Panc1 (cell line): Measurements from ENCODE around the gene TMPRSS6.

Experiments used
- POLR2AphosphoS5 ChIP-seq: IDR thresholded peaks from 2 replicates; pipeline ENCODE4 v1.6.1; 2012; ENCODE audit warnings: mild to moderate bottlenecking, low read depth, low read length, moderate library complexity
- SIN3A ChIP-seq: IDR thresholded peaks from 2 replicates; pipeline ENCODE4 v1.6.1; 2012; ENCODE audit warnings: low read depth, mild to moderate bottlenecking, low read length, moderate library complexity, borderline replicate concordance; ENCODE audit not compliant: insufficient read depth
- TCF7L2 ChIP-seq: IDR thresholded peaks from 2 replicates; pipeline ENCODE4 v1.6.1; 2011; ENCODE audit warnings: mild to moderate bottlenecking, low read depth, low read length, inconsistent platforms
- TF ChIP-seq, protein P1 (sequence below): fragments of 450-650 bp; IDR thresholded peaks from 2 replicates; pipeline ENCODE4 v1.5.1; 2017; ENCODE audit warnings: mild to moderate bottlenecking
- TF ChIP-seq, protein P2 (sequence below), 2 experiments: IDR thresholded peaks; 2 replicates each; pipeline ENCODE4 v1.6.1; 2011 to 2012; ENCODE audit warnings: low read depth in 2 of 2, control low read depth in 1 of 2, low read length in 1 of 2, mild to moderate bottlenecking in 1 of 2, moderate library complexity in 1 of 2; ENCODE audit not compliant: insufficient read depth in 1 of 2

GRCh38 chr22:37033605-37034430, 75.7 kb downstream of the TMPRSS6 start:
- TF ChIP-seq SIN3A (no peak), POLR2AphosphoS5 (no peak), TCF7L2 (no peak)
- TF ChIP-seq, protein P1, sequence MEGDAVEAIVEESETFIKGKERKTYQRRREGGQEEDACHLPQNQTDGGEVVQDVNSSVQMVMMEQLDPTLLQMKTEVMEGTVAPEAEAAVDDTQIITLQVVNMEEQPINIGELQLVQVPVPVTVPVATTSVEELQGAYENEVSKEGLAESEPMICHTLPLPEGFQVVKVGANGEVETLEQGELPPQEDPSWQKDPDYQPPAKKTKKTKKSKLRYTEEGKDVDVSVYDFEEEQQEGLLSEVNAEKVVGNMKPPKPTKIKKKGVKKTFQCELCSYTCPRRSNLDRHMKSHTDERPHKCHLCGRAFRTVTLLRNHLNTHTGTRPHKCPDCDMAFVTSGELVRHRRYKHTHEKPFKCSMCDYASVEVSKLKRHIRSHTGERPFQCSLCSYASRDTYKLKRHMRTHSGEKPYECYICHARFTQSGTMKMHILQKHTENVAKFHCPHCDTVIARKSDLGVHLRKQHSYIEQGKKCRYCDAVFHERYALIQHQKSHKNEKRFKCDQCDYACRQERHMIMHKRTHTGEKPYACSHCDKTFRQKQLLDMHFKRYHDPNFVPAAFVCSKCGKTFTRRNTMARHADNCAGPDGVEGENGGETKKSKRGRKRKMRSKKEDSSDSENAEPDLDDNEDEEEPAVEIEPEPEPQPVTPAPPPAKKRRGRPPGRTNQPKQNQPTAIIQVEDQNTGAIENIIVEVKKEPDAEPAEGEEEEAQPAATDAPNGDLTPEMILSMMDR, result no peak
- TF ChIP-seq, protein P2, sequence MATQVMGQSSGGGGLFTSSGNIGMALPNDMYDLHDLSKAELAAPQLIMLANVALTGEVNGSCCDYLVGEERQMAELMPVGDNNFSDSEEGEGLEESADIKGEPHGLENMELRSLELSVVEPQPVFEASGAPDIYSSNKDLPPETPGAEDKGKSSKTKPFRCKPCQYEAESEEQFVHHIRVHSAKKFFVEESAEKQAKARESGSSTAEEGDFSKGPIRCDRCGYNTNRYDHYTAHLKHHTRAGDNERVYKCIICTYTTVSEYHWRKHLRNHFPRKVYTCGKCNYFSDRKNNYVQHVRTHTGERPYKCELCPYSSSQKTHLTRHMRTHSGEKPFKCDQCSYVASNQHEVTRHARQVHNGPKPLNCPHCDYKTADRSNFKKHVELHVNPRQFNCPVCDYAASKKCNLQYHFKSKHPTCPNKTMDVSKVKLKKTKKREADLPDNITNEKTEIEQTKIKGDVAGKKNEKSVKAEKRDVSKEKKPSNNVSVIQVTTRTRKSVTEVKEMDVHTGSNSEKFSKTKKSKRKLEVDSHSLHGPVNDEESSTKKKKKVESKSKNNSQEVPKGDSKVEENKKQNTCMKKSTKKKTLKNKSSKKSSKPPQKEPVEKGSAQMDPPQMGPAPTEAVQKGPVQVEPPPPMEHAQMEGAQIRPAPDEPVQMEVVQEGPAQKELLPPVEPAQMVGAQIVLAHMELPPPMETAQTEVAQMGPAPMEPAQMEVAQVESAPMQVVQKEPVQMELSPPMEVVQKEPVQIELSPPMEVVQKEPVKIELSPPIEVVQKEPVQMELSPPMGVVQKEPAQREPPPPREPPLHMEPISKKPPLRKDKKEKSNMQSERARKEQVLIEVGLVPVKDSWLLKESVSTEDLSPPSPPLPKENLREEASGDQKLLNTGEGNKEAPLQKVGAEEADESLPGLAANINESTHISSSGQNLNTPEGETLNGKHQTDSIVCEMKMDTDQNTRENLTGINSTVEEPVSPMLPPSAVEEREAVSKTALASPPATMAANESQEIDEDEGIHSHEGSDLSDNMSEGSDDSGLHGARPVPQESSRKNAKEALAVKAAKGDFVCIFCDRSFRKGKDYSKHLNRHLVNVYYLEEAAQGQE (IDR thresholded peaks at IDR 0.05; ENCODE audit: insufficient read depth in 1 of 2, low read depth in 2 of 2, low read length in 1 of 2), result no peak
